ENCODE data around the gene THSD4. TPM values are rescaled to one million over a fixed set of nuclear protein-coding genes. Genes with fewer than 3 reads are reported as not detected.
A peak's percentile ranks its signal among the peaks of the same experiment; 100 is the strongest.

THSD4 gene
- total RNA-seq, 1 experiment from 2014 or later = 29.0 TPM

DNA sequence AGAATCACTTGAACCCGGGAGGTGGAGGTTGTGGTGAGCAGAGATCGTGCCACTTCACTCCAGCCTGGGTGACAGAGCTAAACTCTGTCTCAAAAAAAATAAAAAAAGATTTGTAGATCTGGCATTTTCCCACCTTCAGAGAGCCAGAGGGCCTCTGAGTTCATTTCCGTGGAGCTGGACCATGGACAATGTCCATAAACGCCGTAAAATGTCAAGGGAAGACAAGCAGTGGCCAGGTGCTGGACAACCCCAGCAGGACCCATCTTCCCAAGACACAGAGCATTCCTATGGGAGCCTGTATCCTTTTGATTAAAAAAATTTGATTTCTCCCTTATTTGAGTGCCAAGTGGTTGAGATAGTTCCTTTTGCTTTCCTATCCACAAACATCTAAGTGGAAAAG lies 627.7 kb downstream of the THSD4 start:
- H3K79me2 ChIP-seq (ENCODE audit: low read length) = no peaks in the 10 kb centered on the region
- ATAC-seq (no peak), DNase-seq (no peak)
- ChIA-PET CTCF (interaction anchor here (0.9 to 1.7 kb wide), 3 partner anchors 10 to 58 kb away, joined by 9 to 78 read pairs (median 16); no protein-coding TSS in a partner anchor), POLR2A (ENCODE audit: unreplicated experiment) (interaction anchor here (0.6 kb wide), 1 partner anchor 33 kb away, joined by 8 read pairs; no protein-coding TSS in a partner anchor)
- H3K36me3 ChIP-seq (ENCODE audit: low read depth, low read length) = no peaks in the 10 kb centered on the region
- TF ChIP-seq, protein P1, sequence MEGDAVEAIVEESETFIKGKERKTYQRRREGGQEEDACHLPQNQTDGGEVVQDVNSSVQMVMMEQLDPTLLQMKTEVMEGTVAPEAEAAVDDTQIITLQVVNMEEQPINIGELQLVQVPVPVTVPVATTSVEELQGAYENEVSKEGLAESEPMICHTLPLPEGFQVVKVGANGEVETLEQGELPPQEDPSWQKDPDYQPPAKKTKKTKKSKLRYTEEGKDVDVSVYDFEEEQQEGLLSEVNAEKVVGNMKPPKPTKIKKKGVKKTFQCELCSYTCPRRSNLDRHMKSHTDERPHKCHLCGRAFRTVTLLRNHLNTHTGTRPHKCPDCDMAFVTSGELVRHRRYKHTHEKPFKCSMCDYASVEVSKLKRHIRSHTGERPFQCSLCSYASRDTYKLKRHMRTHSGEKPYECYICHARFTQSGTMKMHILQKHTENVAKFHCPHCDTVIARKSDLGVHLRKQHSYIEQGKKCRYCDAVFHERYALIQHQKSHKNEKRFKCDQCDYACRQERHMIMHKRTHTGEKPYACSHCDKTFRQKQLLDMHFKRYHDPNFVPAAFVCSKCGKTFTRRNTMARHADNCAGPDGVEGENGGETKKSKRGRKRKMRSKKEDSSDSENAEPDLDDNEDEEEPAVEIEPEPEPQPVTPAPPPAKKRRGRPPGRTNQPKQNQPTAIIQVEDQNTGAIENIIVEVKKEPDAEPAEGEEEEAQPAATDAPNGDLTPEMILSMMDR (conservative IDR thresholded peaks at IDR 0.05; ENCODE audit: low read depth, low read length) = no peak
- no peak for TF ChIP-seq EZH2phosphoT487 (IDR thresholded peaks at IDR 0.05; ENCODE audit: borderline replicate concordance, low read length)
- TF ChIP-seq EZH2 (IDR thresholded peaks at IDR 0.05; ENCODE audit: low read length, unreplicated experiment) = no peak
- no peak overlapping the region for H2AFZ ChIP-seq (ENCODE audit: low read length)
- peaks cover 40% of the 10 kb centered on the region for H3K4me1 ChIP-seq (ENCODE audit: insufficient read depth, low read length)
- BruUV-seq (replicated peaks) = no TSS peak
- no peak overlapping the region for H3K4me3 ChIP-seq (ENCODE audit: low read length)
- H4K20me1 ChIP-seq (ENCODE audit: low read length) = no peaks in the 10 kb centered on the region
- H3K27ac ChIP-seq (ENCODE audit: low read length) = no peak overlapping the region
- H3K9me2 ChIP-seq (replicated peaks; ENCODE audit: low read length) = no peaks in the 10 kb centered on the region
- intact Hi-C loops (cut with micrococcal nuclease) = loop anchor here (5.0 kb wide), 1 partner anchor 211 kb away; no protein-coding TSS in a partner anchor
- H3K4me2 ChIP-seq (ENCODE audit: low read length) = no peak overlapping the region
- H3F3A ChIP-seq (ENCODE audit: low read length, unreplicated experiment) = peaks cover 6% of the 10 kb centered on the region
- H3K9ac ChIP-seq (ENCODE audit: low read length) = no peak overlapping the region
- no peaks in the 10 kb centered on the region for H3K27me3 ChIP-seq (ENCODE audit: low read length)
- no peaks in the 10 kb centered on the region for H3K9me3 ChIP-seq (ENCODE audit: low read length)

DNA sequence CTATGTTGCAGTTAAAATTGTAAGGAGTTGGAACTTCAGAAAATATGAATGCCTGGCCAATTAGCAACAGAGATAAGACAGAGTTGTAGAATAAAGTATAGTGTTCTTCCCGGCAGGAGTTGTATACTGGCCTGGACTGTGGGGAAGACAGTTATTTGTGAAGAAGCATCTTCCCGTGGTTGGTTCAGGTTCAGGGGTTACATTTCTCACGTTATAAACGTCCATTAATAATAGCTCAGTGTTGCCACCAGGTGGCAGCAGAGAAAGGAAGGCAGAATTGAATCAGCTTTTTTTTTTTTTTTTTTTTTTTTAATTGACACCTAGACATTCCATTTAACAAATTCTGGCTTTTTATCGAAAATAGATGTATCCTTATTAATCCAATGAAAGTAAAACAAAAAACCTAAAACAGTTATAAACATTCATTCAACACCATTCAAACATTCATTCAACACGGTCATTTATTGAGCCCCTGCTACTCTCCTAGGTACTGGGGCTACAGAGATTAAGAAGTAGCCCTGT lies 628.7 kb downstream of the THSD4 start:
- ATAC-seq = no peak
- H3K4me1 ChIP-seq (ENCODE audit: insufficient read depth, low read length) = peaks cover 50% of the 10 kb centered on the region
- POLR2A ChIA-PET (ENCODE audit: unreplicated experiment) = no interaction called here
- H3K27me3 ChIP-seq (ENCODE audit: low read length) = no peaks in the 10 kb centered on the region
- intact Hi-C loops (cut with micrococcal nuclease) = loop anchor here (1.0 to 5.0 kb wide), 3 partner anchors 17 to 411 kb away; no protein-coding TSS in a partner anchor
- DNase-seq = peak; percentile 64
- H2AFZ ChIP-seq (ENCODE audit: low read length) = peak overlapping the region; percentile 4; the same call in 1 of the 2 replicates
- H3K4me2 ChIP-seq (ENCODE audit: low read length) = no peak overlapping the region
- H3F3A ChIP-seq (ENCODE audit: low read length, unreplicated experiment) = peaks cover 7% of the 10 kb centered on the region
- H3K9me2 ChIP-seq (replicated peaks; ENCODE audit: low read length) = no peaks in the 10 kb centered on the region
- peak overlapping the region; percentile 1; the same call in 1 of the 2 replicates for H3K27ac ChIP-seq (ENCODE audit: low read length)
- BruUV-seq (replicated peaks) = no TSS peak
- no peaks in the 10 kb centered on the region for H4K20me1 ChIP-seq (ENCODE audit: low read length)
- TF ChIP-seq EZH2 (IDR thresholded peaks at IDR 0.05; ENCODE audit: low read length, unreplicated experiment) = no peak
- no peak for TF ChIP-seq EZH2phosphoT487 (IDR thresholded peaks at IDR 0.05; ENCODE audit: borderline replicate concordance, low read length)
- TF ChIP-seq, protein P1 (conservative IDR thresholded peaks at IDR 0.05; ENCODE audit: low read depth, low read length) = peak; percentile 78
- no peak overlapping the region for H3K9ac ChIP-seq (ENCODE audit: low read length)
- CTCF ChIA-PET = interaction anchor here (0.5 to 1.7 kb wide), 21 partner anchors 9 to 1111 kb away, joined by 3 to 78 read pairs (median 6); no protein-coding TSS in a partner anchor
- H3K36me3 ChIP-seq (ENCODE audit: low read depth, low read length) = no peaks in the 10 kb centered on the region
- no peak overlapping the region for H3K4me3 ChIP-seq (ENCODE audit: low read length)
- H3K79me2 ChIP-seq (ENCODE audit: low read length) = no peaks in the 10 kb centered on the region
- no peaks in the 10 kb centered on the region for H3K9me3 ChIP-seq (ENCODE audit: low read length)

DNA sequence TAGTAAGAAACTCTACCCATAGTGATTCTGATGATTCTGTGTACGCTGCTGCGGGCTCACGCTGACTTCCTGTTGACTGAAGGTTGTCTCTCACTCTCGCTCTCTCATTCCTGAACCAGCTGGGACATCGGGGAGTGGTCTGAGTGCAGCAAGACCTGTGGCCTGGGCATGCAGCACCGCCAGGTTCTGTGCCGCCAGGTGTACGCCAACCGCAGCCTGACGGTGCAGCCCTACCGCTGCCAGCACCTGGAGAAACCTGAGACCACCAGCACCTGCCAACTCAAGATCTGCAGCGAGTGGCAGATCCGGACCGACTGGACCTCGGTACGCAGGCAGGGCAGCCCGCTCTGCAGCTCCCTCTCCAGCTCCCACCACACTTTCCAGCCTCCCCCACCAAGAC lies 631.4 kb downstream of the THSD4 start:
- DNase-seq = peak; percentile 96
- H3K4me3 ChIP-seq (ENCODE audit: low read length) = peak overlapping the region; percentile 53
- peak overlapping the region; percentile 92 for H3K9ac ChIP-seq (ENCODE audit: low read length)
- no peaks in the 10 kb centered on the region for H3K27me3 ChIP-seq (ENCODE audit: low read length)
- peak; percentile 61 for ATAC-seq
- peaks cover 56% of the 10 kb centered on the region for H3K4me1 ChIP-seq (ENCODE audit: insufficient read depth, low read length)
- peaks cover 3% of the 10 kb centered on the region; the same call in 1 of the 2 replicates for H3K36me3 ChIP-seq (ENCODE audit: low read depth, low read length)
- H3K4me2 ChIP-seq (ENCODE audit: low read length) = peak overlapping the region; percentile 80
- ChIA-PET CTCF (no interaction called here), POLR2A (ENCODE audit: unreplicated experiment) (no interaction called here)
- H3K9me2 ChIP-seq (replicated peaks; ENCODE audit: low read length) = no peaks in the 10 kb centered on the region
- peaks cover 7% of the 10 kb centered on the region for H3F3A ChIP-seq (ENCODE audit: low read length, unreplicated experiment)
- H3K27ac ChIP-seq (ENCODE audit: low read length) = peak overlapping the region; percentile 99
- no peaks in the 10 kb centered on the region for H4K20me1 ChIP-seq (ENCODE audit: low read length)
- TF ChIP-seq, protein P1 (conservative IDR thresholded peaks at IDR 0.05; ENCODE audit: low read depth, low read length) = no peak
- peak; percentile 87 for TF ChIP-seq EZH2phosphoT487 (IDR thresholded peaks at IDR 0.05; ENCODE audit: borderline replicate concordance, low read length)
- no peak overlapping the region for H2AFZ ChIP-seq (ENCODE audit: low read length)
- no peaks in the 10 kb centered on the region for H3K9me3 ChIP-seq (ENCODE audit: low read length)
- no TSS peak for BruUV-seq (replicated peaks)
- intact Hi-C loops (cut with micrococcal nuclease) = loop anchor here (1.0 to 2.0 kb wide), 4 partner anchors 44 to 452 kb away; no protein-coding TSS in a partner anchor
- H3K79me2 ChIP-seq (ENCODE audit: low read length) = no peaks in the 10 kb centered on the region
